Mesendoderm (in vitro differentiated cells): ENCODE data around the gene CYB561D2.

Experiments used
- DNase-seq: peaks from one replicate; pipeline ENCODE4 v3.0.0; 2013
- H2AK5ac ChIP-seq: 2 replicates; pipeline ENCODE4 v1.6.1; 2013; ENCODE audit warnings: low read length, inconsistent platforms
- H2BK120ac ChIP-seq: 2 replicates; pipeline ENCODE4 v1.6.1; 2013; ENCODE audit warnings: low read depth, mild to moderate bottlenecking, low read length, moderate library complexity, mixed read lengths
- H2BK15ac ChIP-seq: replicated peaks from 2 replicates; pipeline ENCODE4 v1.6.1; 2013; ENCODE audit warnings: low read depth, mild to moderate bottlenecking, moderate library complexity
- H2BK5ac ChIP-seq: 2 replicates; pipeline ENCODE4 v1.6.1; 2013; ENCODE audit warnings: low read length, inconsistent platforms
- H3K18ac ChIP-seq: 2 replicates; pipeline ENCODE4 v1.6.1; 2013; ENCODE audit warnings: mild to moderate bottlenecking, low read length, mixed read lengths
- H3K23ac ChIP-seq: one replicate; pipeline ENCODE4 v1.6.1; 2013; ENCODE audit warnings: low read length
- H3K27ac ChIP-seq: 2 replicates; pipeline ENCODE4 v1.5.1; 2013; ENCODE audit warnings: low read depth, mild to moderate bottlenecking, inconsistent platforms, low read length, moderate library complexity
- H3K27me3 ChIP-seq: 2 replicates; pipeline ENCODE4 v1.6.1; 2013; ENCODE audit warnings: low read length, control low read depth, mild to moderate bottlenecking, inconsistent platforms; ENCODE audit not compliant: insufficient read depth, poor library complexity
- H3K36me3 ChIP-seq: 2 replicates; pipeline ENCODE4 v1.6.1; 2013; ENCODE audit warnings: low read length, inconsistent platforms; ENCODE audit not compliant: control insufficient read depth, insufficient read depth
- H3K4ac ChIP-seq: one replicate; pipeline ENCODE4 v1.6.1; 2013; ENCODE audit warnings: low read depth, mild to moderate bottlenecking, low read length, moderate library complexity
- H3K4me1 ChIP-seq: 2 replicates; pipeline ENCODE4 v1.6.1; 2013; ENCODE audit warnings: low read depth, low read length, inconsistent platforms; ENCODE audit not compliant: control insufficient read depth
- H3K4me2 ChIP-seq: 2 replicates; pipeline ENCODE4 v1.6.1; 2013; ENCODE audit warnings: low read length
- H3K4me3 ChIP-seq: 2 replicates; pipeline ENCODE4 v1.5.1; 2013; ENCODE audit warnings: mild to moderate bottlenecking, low read length
- H3K56ac ChIP-seq: one replicate; pipeline ENCODE4 v1.6.1; 2013; ENCODE audit warnings: low read length
- H3K79me1 ChIP-seq: 2 replicates; pipeline ENCODE4 v1.6.1; 2013; ENCODE audit warnings: low read length, inconsistent platforms
- H3K79me2 ChIP-seq: 2 replicates; pipeline ENCODE4 v1.6.1; 2013; ENCODE audit warnings: mild to moderate bottlenecking, low read length; ENCODE audit not compliant: control insufficient read depth, insufficient read depth
- H3K9ac ChIP-seq: 2 replicates; pipeline ENCODE4 v1.6.1; 2013; ENCODE audit warnings: low read length, inconsistent platforms
- H4K5ac ChIP-seq: one replicate; pipeline ENCODE4 v1.6.1; 2013; ENCODE audit warnings: low read length
- H4K8ac ChIP-seq: one replicate; pipeline ENCODE4 v1.6.1; 2013; ENCODE audit warnings: low read depth, mild to moderate bottlenecking, control low read depth, low read length, moderate library complexity
- WGBS: extraction: QIAGEN DNeasy Blood & Tissue Kit; methylation state at CpG from one replicate; pipeline ENCODE4 v1.1.7; 2013; ENCODE audit warnings: low lambda C conversion rate, missing lambda C conversion rate; ENCODE audit not compliant: insufficient coverage; ENCODE audit errors: extremely low coverage; 5-methylcytosine and 5-hydroxymethylcytosine counted together

CYB561D2 gene

DNA sequence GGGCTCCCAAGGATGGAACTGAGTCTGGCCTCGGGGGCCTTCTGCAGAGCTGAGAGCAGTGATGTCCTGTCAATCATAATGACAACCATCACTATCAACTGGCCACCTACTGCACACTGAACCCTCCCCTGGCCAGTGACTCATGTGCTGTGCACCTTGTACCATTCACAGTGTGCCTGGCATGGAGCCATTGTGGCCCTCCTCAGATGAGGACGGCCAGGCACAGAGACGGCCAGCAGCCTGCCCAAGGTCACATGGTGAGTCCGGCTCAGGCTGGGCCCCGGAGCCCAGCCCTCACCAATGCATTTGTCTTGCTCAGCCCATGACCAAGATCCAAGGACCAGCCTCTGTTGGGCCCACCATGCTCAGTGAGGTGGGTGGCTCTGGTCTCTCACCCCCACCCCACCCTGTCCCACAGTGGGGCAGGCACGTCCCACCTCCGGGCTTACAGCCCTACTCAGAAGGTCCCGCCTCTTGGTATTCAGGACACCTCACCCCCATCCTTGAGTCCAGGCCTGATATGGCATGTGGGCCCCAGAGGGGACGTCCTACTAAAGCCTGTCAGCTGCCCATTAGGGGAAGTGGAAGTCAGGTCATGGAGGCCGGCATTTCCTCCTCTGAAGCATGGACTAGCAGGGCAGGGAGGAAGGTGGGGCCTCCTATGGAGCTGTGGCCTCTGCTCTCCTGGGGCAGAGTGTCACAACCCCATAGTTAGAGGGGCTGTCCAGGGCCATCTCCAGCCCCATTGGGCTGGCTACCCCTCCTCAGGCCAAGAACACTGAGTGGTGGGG, 44.6 kb downstream of the CYB561D2 start:
- H3K4me1 ChIP-seq, result no peaks in the 10 kb centered on the region
- no peaks in the 10 kb centered on the region for H3K79me2 ChIP-seq
- H3K56ac ChIP-seq, result no peak overlapping the region
- no peak overlapping the region for H2BK15ac ChIP-seq
- no CpG with 5 or more reads among the region's 10 CpGs for WGBS
- no peak overlapping the region for H2BK120ac ChIP-seq
- H3K18ac ChIP-seq, result no peak overlapping the region
- no peak overlapping the region for H2BK5ac ChIP-seq
- H3K79me1 ChIP-seq, result no peaks in the 10 kb centered on the region
- H3K36me3 ChIP-seq, result no peaks in the 10 kb centered on the region
- H4K8ac ChIP-seq, result no peak overlapping the region
- H3K4me2 ChIP-seq, result no peak overlapping the region
- no peak overlapping the region for H3K9ac ChIP-seq
- DNase-seq, result no peak
- H4K5ac ChIP-seq, result no peak overlapping the region
- no peaks in the 10 kb centered on the region for H3K27me3 ChIP-seq
- H3K27ac ChIP-seq, result no peak overlapping the region
- H2AK5ac ChIP-seq, result no peak overlapping the region
- H3K4me3 ChIP-seq, result no peak overlapping the region
- H3K4ac ChIP-seq, result no peak overlapping the region
- H3K23ac ChIP-seq, result no peak overlapping the region

DNA sequence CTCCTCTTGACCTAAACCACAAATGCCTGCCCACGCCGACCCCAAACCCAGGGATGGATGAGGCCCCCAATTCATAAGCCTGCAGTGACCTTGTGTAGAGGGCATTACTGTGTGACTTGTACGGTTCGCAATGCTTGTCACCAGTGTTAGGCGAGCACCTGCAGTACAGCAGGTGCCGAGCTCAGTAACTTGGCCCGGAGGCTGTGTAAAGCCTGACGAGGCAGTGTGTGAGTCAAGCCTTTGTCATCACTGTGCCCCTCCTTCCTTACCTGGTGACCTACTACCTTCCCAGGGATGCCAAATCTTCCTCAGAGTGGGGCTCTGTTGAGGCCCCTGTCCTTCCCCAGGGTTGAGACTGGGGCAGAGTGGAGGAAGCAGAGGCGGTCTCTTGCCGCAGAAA, 45.8 kb downstream of the CYB561D2 start:
- WGBS, result no CpG with 5 or more reads among the region's 10 CpGs
- no peak overlapping the region for H3K27ac ChIP-seq

DNA sequence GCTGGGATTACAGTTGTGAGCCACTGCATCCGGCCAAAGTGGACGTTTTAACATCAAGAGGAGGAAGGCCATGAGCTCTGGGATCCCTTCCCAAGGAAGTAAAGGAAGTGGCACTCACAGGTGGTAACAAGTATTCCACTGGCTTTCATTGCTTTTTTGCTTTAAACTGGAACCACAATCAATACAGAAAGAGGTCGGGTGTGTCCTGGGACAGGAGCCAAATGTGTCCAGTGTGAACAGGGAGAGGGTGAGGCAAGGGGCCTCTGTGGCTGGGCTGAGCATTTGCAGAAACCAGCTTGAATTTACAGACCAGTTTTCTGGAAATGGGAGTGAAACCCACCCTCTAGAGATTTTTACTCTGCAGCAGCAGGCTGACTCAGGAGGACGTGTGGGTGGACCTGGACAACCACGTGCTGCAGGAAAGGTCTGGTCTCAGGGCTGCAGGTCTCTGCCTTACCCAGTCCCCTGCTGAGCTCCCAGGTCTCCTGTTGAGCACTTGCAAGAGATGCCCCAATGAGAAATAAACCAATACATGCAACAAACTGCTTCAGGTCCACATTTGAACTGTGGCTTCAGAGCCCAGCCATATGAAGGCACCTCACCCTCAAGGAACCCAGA, 51.4 kb downstream of the CYB561D2 start:
- H3K79me2 ChIP-seq, result no peaks in the 10 kb centered on the region
- H3K27ac ChIP-seq, result no peak overlapping the region
- no CpG with 5 or more reads among the region's 5 CpGs for WGBS
- no peaks in the 10 kb centered on the region for H3K4me1 ChIP-seq
- H4K5ac ChIP-seq, result no peak overlapping the region
- no peak overlapping the region for H3K23ac ChIP-seq
- H3K4ac ChIP-seq, result no peak overlapping the region
- H3K27me3 ChIP-seq, result no peaks in the 10 kb centered on the region
- no peak overlapping the region for H2BK5ac ChIP-seq
- no peak overlapping the region for H3K56ac ChIP-seq
- H4K8ac ChIP-seq, result no peak overlapping the region
- no peak overlapping the region for H3K18ac ChIP-seq
- H3K4me3 ChIP-seq, result no peak overlapping the region
- no peak overlapping the region for H2BK15ac ChIP-seq
- no peaks in the 10 kb centered on the region for H3K79me1 ChIP-seq
- no peak overlapping the region for H3K9ac ChIP-seq
- no peak for DNase-seq
- no peak overlapping the region for H3K4me2 ChIP-seq
- no peaks in the 10 kb centered on the region for H3K36me3 ChIP-seq
- H2BK120ac ChIP-seq, result no peak overlapping the region
- H2AK5ac ChIP-seq, result no peak overlapping the region

More for the DNA sequence above, 45.8 kb downstream of the CYB561D2 start:
- Histone ChIP-seq H2BK15ac (no peak overlapping the region), H3K4me3 (no peak overlapping the region), H3K4me2 (no peak overlapping the region), H3K27me3 (no peaks in the 10 kb centered on the region), H3K79me2 (no peaks in the 10 kb centered on the region), H3K4ac (no peak overlapping the region), H3K36me3 (no peaks in the 10 kb centered on the region), H2BK120ac (no peak overlapping the region), H3K23ac (no peak overlapping the region), H2AK5ac (no peak overlapping the region), H3K4me1 (no peaks in the 10 kb centered on the region), H4K8ac (no peak overlapping the region), H3K56ac (no peak overlapping the region), H3K18ac (no peak overlapping the region), H2BK5ac (no peak overlapping the region), H4K5ac (no peak overlapping the region), H3K79me1 (no peaks in the 10 kb centered on the region), H3K9ac (no peak overlapping the region)
- DNase-seq, result no peak
